ENCODE results near the gene AOPEP.

GRCh38 chr9:94818178-94818541 lies 91.7 kb downstream of the AOPEP start:
- TF ChIP-seq CTCF (IDR thresholded peaks at IDR 0.05; ENCODE audit: low read depth, low read length, poor library complexity, severe bottlenecking): no peak
- TF ChIP-seq EZH2phosphoT487 (IDR thresholded peaks at IDR 0.05; ENCODE audit: borderline replicate concordance, low read length): no peak

Measured in DOHH2 (cell line).